ENCODE measurements around the gene CARMIL3. TPM values are rescaled to one million over a fixed set of nuclear protein-coding genes. Genes with fewer than 3 reads are reported as not detected.

CARMIL3 gene
- polyA plus RNA-seq, 5 donors: 0.72 to 1.7 (median 1.1) TPM

GRCh38 chr14:24060984-24061913 lies 9.4 kb downstream of the CARMIL3 start:
- DNase-seq: no peak

GRCh38 chr14:24062216-24062980 lies 10.6 kb downstream of the CARMIL3 start:
- no peak for DNase-seq

GRCh38 chr14:24063263-24063836 lies 11.5 kb downstream of the CARMIL3 start:
- no peak for DNase-seq

GRCh38 chr14:24064091-24064795 lies 12.4 kb downstream of the CARMIL3 start:
- no peak for DNase-seq

GRCh38 chr14:24064856-24065255 lies 13.0 kb downstream of the CARMIL3 start:
- no peak for DNase-seq

GRCh38 chr14:24065408-24065807 lies 13.6 kb downstream of the CARMIL3 start:
- no peak for DNase-seq

- no peak for DNase-seq
Measured at GRCh38 chr14:24066496-24067132, 14.8 kb downstream of the CARMIL3 start.

- DNase-seq: no peak
Measured at GRCh38 chr14:24067133-24068082, 15.6 kb downstream of the CARMIL3 start.

- no peak for DNase-seq
Measured at GRCh38 chr14:24068711-24069410, 17.1 kb downstream of the CARMIL3 start.

GRCh38 chr14:24069411-24069735 lies 17.6 kb downstream of the CARMIL3 start:
- DNase-seq: no peak

- DNase-seq: no peak
Measured at GRCh38 chr14:24070285-24071143, 18.7 kb downstream of the CARMIL3 start.

- DNase-seq: no peak
Measured at GRCh38 chr14:24071144-24071697, 19.4 kb downstream of the CARMIL3 start, which contains the start of gene CPNE6. Gene CPNE6 (plus strand): TSS chr14:24071562. CDS start chr14:24072937, 1,375 bp downstream.

- DNase-seq: no peak
Measured at GRCh38 chr14:24071836-24072430, 20.1 kb downstream of the CARMIL3 start.

GRCh38 chr14:24072436-24072835 lies 20.6 kb downstream of the CARMIL3 start:
- no peak for DNase-seq

GRCh38 chr14:24072881-24073877 lies 21.4 kb downstream of the CARMIL3 start:
- no peak for DNase-seq
